BLaER1 (cell line): Measurements from ENCODE around the gene C2orf81.
"Not testable (repeated sequence)": the region's sequence is repeated elsewhere in the genome, so short reads cannot be mapped to it uniquely, and the experiment has no call there.

ENCODE experiments used
- H3K27ac ChIP-seq: shearing (Covaris generic); formaldehyde crosslinking; 2 replicates; pipeline ENCODE4 v1.8.1; 2022
- H3K27me3 ChIP-seq: shearing (Covaris generic); formaldehyde crosslinking; 2 replicates; pipeline ENCODE4 v1.8.1; 2022
- H3K36me3 ChIP-seq: shearing (Covaris generic); formaldehyde crosslinking; 2 replicates; pipeline ENCODE4 v1.8.1; 2022
- H3K4me1 ChIP-seq: shearing (Covaris generic); formaldehyde crosslinking; 2 replicates; pipeline ENCODE4 v1.8.1; 2022
- H3K4me2 ChIP-seq: shearing (Covaris generic); formaldehyde crosslinking; 2 replicates; pipeline ENCODE4 v1.8.1; 2022
- H3K4me3 ChIP-seq: shearing (Covaris generic); formaldehyde crosslinking; 2 replicates; pipeline ENCODE4 v1.8.1; 2022
- H3K9ac ChIP-seq: shearing (Covaris generic); formaldehyde crosslinking; 2 replicates; pipeline ENCODE4 v1.8.1; 2022
- H3K9me3 ChIP-seq: shearing (Covaris generic); formaldehyde crosslinking; 2 replicates; pipeline ENCODE4 v1.8.1; 2022
- H4K20me1 ChIP-seq: shearing (Covaris generic); formaldehyde crosslinking; 2 replicates; pipeline ENCODE4 v1.8.1; 2022
- Cebpa-rat ChIP-seq: shearing (Covaris generic); IDR thresholded peaks from 2 replicates; pipeline ENCODE4 v1.8.1; 2022

Gene C2orf81

DNA sequence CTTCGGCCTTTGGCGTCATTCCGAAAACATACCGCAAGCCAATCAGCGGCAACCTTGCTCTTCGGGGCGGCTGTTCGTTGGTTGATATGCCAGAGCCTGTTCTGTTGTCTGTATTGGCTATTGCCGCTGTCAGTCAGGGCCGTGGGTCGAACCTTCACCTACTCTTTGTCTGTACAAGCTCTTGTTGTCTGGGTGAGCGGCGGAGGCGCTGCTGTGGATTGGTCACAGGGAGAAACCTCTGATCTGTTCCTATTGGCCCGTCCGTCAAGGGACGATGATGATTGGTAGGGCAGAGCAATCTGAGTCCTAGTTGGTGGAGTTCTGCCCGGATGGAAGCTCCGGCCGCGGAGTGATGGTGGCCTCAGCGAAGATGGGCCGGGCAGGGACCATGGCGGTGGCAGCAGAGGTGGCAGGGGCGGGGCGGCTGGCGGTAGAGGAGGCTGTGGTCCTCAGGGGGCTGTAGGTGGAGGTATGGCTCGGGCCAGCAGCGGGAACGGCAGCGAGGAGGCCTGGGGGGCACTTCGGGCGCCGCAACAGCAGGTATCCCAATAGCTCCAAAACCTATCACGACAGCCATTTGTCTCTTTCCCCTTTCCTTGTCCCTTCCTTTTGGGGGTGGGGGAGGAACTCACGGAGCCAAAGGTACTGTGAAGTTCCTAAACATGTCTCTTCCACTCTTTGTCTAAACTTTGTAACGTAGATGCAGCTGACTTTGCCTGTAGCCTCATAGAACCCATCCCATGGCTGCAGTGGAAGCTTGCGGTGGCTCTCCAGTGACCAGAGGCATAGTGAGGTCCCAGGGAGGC is 36.9 kb upstream of the C2orf81 start, which contains the start of gene WBP1:
TSS of gene WBP1 (plus strand) at position 307 of the 806 bp plus-strand sequence. CDS start at position 472, 165 bp downstream.
- peak within 1 kb of the TSS; percentile 92 for H3K27ac ChIP-seq

GRCh38 chr2:74457549-74458131 is 36.2 kb upstream of the C2orf81 start:
- H3K9me3 ChIP-seq, result no peaks in the 10 kb centered on the region
- no peak for TF ChIP-seq Cebpa-rat
- H3K9ac ChIP-seq, result peak overlapping the region; percentile 89
- no peaks in the 10 kb centered on the region for H3K27me3 ChIP-seq
- H3K4me2 ChIP-seq, result peak overlapping the region; percentile 99
- peak overlapping the region; percentile 80 for H3K4me3 ChIP-seq
- H3K4me1 ChIP-seq, result peaks cover 44% of the 10 kb centered on the region
- peak overlapping the region; percentile 92 for H3K27ac ChIP-seq
- H3K36me3 ChIP-seq, result peaks cover 25% of the 10 kb centered on the region
- peaks cover 18% of the 10 kb centered on the region; the same call in 1 of the 2 replicates for H4K20me1 ChIP-seq

More for the DNA sequence above, 36.9 kb upstream of the C2orf81 start, which contains the start of gene WBP1:
- peaks cover 32% of the 10 kb centered on the region for H3K36me3 ChIP-seq
- H4K20me1 ChIP-seq, result peaks cover 25% of the 10 kb centered on the region; the same call in 1 of the 2 replicates
- peak within 1 kb of the TSS; percentile 80 for H3K4me3 ChIP-seq
- no peak for TF ChIP-seq Cebpa-rat
- peak within 1 kb of the TSS; percentile 99 for H3K4me2 ChIP-seq
- peaks cover 41% of the 10 kb centered on the region for H3K4me1 ChIP-seq
- H3K9me3 ChIP-seq, result no peaks in the 10 kb centered on the region
- peak within 1 kb of the TSS; percentile 89 for H3K9ac ChIP-seq
- H3K27me3 ChIP-seq, result no peaks in the 10 kb centered on the region

DNA sequence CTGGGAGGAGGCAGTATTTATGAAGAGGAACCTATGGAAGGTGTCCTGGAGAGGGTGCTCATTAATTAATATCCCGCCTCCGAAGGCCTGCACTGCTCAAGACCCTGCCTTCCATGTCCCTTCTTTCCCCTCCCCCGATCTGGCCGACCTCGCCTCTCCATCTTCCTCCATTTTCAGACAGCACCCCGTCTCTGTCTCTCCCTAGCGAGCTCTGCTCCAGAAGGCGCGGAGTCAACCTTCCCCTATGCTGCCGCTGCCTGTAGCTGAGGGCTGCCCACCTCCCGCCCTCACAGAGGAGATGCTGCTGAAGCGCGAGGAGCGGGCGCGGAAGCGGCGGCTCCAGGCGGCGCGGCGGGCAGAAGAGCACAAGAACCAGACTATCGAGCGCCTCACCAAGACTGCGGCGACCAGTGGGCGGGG is 35.7 kb upstream of the C2orf81 start:
- no peaks in the 10 kb centered on the region for H3K9me3 ChIP-seq
- no peaks in the 10 kb centered on the region for H3K27me3 ChIP-seq
- peaks cover 49% of the 10 kb centered on the region for H3K4me1 ChIP-seq
- H4K20me1 ChIP-seq, result peaks cover 13% of the 10 kb centered on the region; the same call in 1 of the 2 replicates
- H3K4me3 ChIP-seq, result peak overlapping the region; percentile 80
- H3K27ac ChIP-seq, result peak overlapping the region; percentile 92
- peak overlapping the region; percentile 89 for H3K9ac ChIP-seq
- TF ChIP-seq Cebpa-rat, result no peak
- peaks cover 20% of the 10 kb centered on the region for H3K36me3 ChIP-seq
- H3K4me2 ChIP-seq, result peak overlapping the region; percentile 99

DNA sequence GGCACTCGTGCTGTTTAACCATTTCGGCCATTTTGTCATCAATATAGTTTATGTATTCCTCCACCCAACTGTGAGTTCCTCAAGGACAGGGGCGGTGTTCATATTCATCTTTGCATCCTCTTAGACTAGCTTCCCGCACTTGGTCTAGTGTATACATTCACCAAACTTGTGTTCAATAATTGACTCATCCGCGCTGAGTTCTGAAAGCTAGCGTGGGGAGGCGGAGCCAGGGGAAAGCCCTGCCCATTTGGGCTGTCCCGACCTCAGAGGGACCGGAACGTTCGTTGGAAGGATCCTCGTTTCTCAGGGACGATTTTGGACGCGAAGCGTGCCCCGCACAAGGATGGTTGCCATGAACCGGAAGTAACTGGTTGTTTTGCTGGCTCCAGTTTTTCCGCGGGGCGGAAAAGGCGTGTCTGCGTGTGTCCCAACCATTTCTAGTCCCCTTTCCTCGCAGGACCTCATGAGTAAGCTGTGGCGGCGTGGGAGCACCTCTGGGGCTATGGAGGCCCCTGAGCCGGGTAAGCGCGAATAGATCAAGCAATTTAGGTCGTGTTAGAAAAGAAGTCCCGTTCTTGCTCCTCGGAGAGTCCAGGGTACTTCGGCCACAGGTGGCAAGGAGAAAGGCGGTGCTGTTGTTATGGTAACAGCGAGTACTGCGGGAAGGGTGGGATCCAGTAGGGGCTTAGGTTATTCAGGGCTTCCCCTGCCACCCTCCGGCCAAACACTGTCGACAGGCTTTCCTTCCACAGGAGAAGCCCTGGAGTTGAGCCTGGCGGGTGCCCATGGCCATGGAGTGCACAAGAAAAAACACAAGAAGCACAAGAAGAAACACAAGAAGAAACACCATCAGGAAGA is 33.5 kb upstream of the C2orf81 start, which contains the start of gene INO80B:
TSS of gene INO80B (plus strand) at position 434 of the 858 bp plus-strand sequence. CDS start at position 464, 30 bp downstream.
- Histone ChIP-seq H3K4me2 (peak within 1 kb of the TSS; percentile 99), H3K9ac (peak within 1 kb of the TSS; percentile 83), H3K27ac (peak within 1 kb of the TSS; percentile 53), H3K4me3 (peak within 1 kb of the TSS; percentile 83), H3K36me3 (no peaks in the 10 kb centered on the region), H4K20me1 (no peaks in the 10 kb centered on the region), H3K27me3 (no peaks in the 10 kb centered on the region), H3K9me3 (no peaks in the 10 kb centered on the region), H3K4me1 (peaks cover 51% of the 10 kb centered on the region)
- TF ChIP-seq Cebpa-rat, result no peak

DNA sequence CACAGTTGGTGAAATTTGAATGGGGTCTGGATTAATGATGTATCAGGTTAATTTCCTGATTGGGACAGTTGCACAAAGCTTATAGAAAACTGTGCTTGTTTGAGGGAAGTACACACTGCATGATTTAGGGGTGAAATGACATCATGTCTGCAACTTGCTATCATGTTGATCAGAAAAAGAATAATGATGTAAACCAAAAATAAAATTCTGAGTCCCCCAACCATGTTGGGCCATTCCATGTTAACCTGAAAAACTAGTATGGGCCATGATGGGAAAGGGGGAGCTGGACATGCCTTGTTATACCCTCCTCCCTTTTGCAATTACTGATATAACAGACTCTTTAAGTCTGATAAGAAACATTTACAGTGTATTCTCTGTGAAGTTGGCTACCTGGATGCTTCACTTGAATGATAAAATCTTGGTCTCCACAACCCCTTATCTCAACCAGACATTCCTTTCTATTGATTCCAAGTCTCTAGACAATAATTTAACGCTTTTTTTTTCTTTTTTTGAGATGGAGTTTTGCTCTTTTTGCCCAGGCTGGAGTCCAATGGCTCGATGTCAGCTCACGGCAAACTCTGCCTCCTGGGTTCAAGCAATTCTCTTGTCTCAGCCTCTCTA is 29.3 kb upstream of the C2orf81 start:
- no peaks in the 10 kb centered on the region for H4K20me1 ChIP-seq
- no peak overlapping the region for H3K4me2 ChIP-seq
- H3K9ac ChIP-seq, result no peak overlapping the region
- no peak overlapping the region for H3K4me3 ChIP-seq
- no peaks in the 10 kb centered on the region for H3K36me3 ChIP-seq
- H3K27ac ChIP-seq, result no peak overlapping the region
- H3K9me3 ChIP-seq, result no peaks in the 10 kb centered on the region
- H3K27me3 ChIP-seq, result no peaks in the 10 kb centered on the region
- TF ChIP-seq Cebpa-rat, result no peak
- H3K4me1 ChIP-seq, result peaks cover 26% of the 10 kb centered on the region

DNA sequence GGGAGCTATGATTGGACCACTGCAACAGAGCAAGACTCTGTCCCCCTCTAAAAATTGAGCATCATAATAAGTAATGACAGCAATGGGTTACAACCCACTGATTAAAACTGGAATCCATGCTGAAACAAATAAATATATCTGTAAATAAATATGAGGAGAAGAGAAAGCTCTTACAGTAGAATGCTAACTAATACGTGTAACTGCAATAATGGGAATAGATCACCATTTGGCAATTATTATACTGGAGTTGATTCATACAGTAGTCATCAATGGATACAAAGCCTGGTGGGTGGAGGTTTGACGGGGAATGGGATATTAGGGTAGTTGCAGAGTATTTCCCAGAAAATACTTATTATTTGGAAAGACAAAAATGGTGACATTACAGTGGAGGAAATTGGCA is 27.4 kb upstream of the C2orf81 start:
- Histone ChIP-seq H3K27ac (no peak overlapping the region), H3K27me3 (no peaks in the 10 kb centered on the region), H4K20me1 (no peaks in the 10 kb centered on the region), H3K9me3 (no peaks in the 10 kb centered on the region), H3K4me1 (peaks cover 25% of the 10 kb centered on the region), H3K9ac (no peak overlapping the region), H3K4me3 (no peak overlapping the region), H3K4me2 (no peak overlapping the region), H3K36me3 (no peaks in the 10 kb centered on the region)
- no peak for TF ChIP-seq Cebpa-rat

DNA sequence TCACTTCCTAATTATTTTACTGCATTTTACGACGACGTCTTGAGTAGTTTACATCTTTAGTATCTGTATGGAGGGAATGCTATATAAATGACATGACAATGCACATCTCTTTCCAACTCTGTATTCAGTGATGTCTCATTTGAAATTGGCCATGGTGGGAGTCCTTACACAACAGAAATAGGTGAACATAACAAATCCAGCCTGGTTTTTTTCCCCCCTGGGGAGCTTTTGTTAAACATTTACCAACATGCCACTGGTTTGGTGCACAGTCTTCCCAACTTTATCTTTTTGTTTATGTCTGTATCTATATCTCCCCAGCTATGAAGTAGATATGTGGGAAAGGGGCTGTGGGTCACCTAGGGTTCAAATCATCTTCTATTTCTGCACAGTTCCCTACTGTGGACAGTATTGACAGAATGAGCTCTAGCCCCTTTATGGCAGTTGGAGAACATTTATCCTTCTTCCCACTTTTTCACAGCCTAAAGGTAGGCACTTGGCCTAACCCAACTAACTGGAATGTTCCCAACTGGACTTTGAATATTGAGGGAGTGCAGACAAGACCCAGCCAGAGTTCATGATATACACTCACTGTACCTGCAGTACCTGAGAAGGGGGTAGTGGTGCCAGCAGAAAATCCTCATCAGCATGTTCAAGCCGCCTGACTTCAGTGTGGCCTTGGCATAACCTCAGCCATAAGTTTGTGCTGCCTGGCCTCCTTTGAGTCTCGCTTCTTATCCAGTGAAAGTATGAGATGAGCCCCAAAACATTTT is 26.0 kb upstream of the C2orf81 start:
- Histone ChIP-seq H3K27ac (no peak overlapping the region), H3K4me2 (no peak overlapping the region), H3K27me3 (peaks cover 4% of the 10 kb centered on the region; the same call in 1 of the 2 replicates), H3K9ac (no peak overlapping the region), H3K36me3 (no peaks in the 10 kb centered on the region), H4K20me1 (no peaks in the 10 kb centered on the region), H3K4me1 (peaks cover 23% of the 10 kb centered on the region), H3K4me3 (no peak overlapping the region), H3K9me3 (no peaks in the 10 kb centered on the region)
- TF ChIP-seq Cebpa-rat, result no peak

DNA sequence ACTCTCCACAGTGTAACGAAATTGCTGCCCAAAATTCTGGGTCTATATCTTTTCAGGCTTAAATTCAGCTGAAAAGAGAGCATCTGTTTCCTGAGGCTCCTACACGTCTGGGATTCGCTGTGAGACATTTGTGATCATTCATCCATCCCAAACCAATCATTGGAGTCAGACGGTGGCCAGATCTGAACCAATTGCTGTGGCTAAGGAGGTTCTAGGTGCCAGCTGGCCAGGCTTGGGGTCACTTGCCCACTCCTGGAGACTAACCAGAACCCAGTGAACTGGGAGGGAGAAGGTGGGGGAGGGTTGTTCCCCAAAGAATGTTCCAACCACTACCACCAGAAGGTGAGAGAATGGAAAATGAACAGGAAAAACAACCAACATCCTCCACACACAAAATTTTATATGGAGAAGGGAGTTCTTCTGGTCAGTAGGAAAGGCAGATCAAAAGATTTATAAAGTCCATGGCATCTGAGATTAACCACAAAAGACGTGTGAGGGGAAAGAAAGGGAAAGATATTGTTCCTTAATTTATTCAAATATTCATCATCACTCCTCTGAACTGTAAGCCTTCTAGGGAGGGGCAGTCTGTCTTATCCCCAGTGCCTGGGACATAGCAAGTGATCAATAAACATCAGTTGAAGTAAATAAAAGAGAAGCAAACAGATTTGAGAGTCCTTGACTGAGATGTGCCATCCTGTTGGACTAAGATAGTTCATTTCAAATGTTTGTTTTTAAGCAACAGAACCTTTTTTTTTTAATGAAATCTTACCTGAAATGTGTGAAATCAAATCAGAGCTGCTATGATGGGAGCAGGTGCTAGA is 23.3 kb upstream of the C2orf81 start:
- H3K9ac ChIP-seq, result peak overlapping the region; percentile 31; the same call in 1 of the 2 replicates
- H3K4me2 ChIP-seq, result peak overlapping the region; percentile 77
- H3K36me3 ChIP-seq, result no peaks in the 10 kb centered on the region
- no peak for TF ChIP-seq Cebpa-rat
- no peak overlapping the region for H3K4me3 ChIP-seq
- peaks cover 34% of the 10 kb centered on the region for H3K4me1 ChIP-seq
- peaks cover 23% of the 10 kb centered on the region for H3K27me3 ChIP-seq
- peak overlapping the region; percentile 56 for H3K27ac ChIP-seq
- peaks cover 6% of the 10 kb centered on the region for H3K9me3 ChIP-seq
- no peaks in the 10 kb centered on the region for H4K20me1 ChIP-seq

DNA sequence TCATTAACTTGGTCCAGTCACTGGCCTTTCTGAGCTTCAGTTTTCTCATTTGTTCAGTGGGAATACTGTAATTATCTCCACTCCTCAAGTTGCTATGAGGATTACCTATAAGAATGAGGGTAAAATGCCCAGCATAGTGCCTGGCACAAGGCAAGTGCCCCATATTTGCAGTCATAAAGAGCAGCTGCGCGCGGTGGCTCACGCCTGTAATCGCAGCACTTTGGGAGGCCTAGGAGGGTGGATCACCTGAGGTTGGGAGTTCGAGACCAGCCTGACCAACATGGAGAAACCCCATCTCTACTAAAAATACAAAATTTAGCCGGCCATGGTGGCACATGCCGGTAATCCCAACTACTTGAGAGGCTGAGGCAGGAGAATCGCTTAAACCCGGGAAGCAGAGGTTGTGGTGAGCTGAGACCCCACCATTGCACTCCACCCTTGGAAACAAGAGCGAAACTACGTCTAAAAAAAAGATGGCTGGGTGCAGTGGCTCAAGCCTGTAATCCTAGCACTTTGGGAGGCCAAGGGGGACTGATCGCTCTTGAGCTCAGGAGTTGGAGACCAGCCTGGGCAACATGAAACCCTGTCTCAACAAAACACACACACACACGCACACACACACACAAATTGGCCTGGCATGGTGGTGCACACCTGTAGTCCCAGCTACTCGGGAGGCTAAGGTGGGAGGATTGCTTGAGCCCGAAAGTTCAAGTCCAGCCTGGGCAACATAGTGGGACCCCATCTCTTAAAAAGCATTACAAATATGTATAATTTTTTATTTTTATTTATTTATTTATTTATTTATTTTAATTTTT is 21.3 kb upstream of the C2orf81 start:
- H3K9ac ChIP-seq, H3K4me3 ChIP-seq, H3K36me3 ChIP-seq, H3K27ac ChIP-seq, H4K20me1 ChIP-seq, H3K4me2 ChIP-seq, H3K9me3 ChIP-seq: not testable (repeated sequence)
- H3K27me3 ChIP-seq, result peaks cover 23% of the 10 kb centered on the region
- peaks cover 54% of the 10 kb centered on the region for H3K4me1 ChIP-seq
